GM23338 (cell line): ENCODE data around the gene THUMPD3. TPM values are rescaled to one million over a fixed set of nuclear protein-coding genes. Genes with fewer than 3 reads are reported as not detected.
A peak's percentile ranks its signal among the peaks of the same experiment; 100 is the strongest.

Experiments
- ATAC-seq: fragments of 200-7000 bp; cut with Tn5 transposase; 3 replicates; pipeline ENCODE4 v1.9.1; 2020
- DNase-seq: peaks from one replicate; pipeline ENCODE4 v3.0.0-alpha.2; 2015; ENCODE audit warnings: low spot score
- H2AFZ ChIP-seq: fragments of 200-600 bp; sonication (generic); 2 replicates; pipeline ENCODE4 v1.8.0; 2016; ENCODE audit warnings: antibody characterized with exemption, mild to moderate bottlenecking, moderate library complexity
- H3F3A ChIP-seq: fragments of 200-600 bp; sonication (generic); replicated peaks from 2 replicates; pipeline ENCODE4 v1.8.0; 2017; ENCODE audit warnings: antibody characterized with exemption, mixed run types, low read depth
- H3K27ac ChIP-seq: fragments of 200-600 bp; sonication (generic); 2 replicates; pipeline ENCODE4 v1.6.1; 2016; ENCODE audit warnings: low read depth
- H3K27me3 ChIP-seq: fragments of 200-600 bp; sonication (generic); 2 replicates; pipeline ENCODE4 v1.8.0; 2016; ENCODE audit warnings: mild to moderate bottlenecking, mixed run types, moderate library complexity; ENCODE audit not compliant: insufficient read depth
- H3K36me3 ChIP-seq: fragments of 200-600 bp; sonication (generic); 2 replicates; pipeline ENCODE4 v1.8.0; 2016; ENCODE audit warnings: mild to moderate bottlenecking; ENCODE audit not compliant: insufficient read depth
- H3K4me1 ChIP-seq: fragments of 200-600 bp; sonication (generic); 2 replicates; pipeline ENCODE4 v1.8.0; 2016; ENCODE audit warnings: mild to moderate bottlenecking, moderate library complexity; ENCODE audit not compliant: insufficient read depth
- H3K4me2 ChIP-seq: fragments of 200-600 bp; sonication (generic); 2 replicates; pipeline ENCODE4 v1.7.1; 2017; ENCODE audit warnings: mixed run types
- H3K4me3 ChIP-seq: fragments of 200-600 bp; sonication (generic); 2 replicates; pipeline ENCODE4 v1.6.1; 2016; ENCODE audit warnings: mixed run types
- H3K79me2 ChIP-seq: fragments of 200-600 bp; sonication (generic); replicated peaks from 2 replicates; pipeline ENCODE4 v1.8.0; 2017; ENCODE audit warnings: mild to moderate bottlenecking; ENCODE audit not compliant: insufficient read depth
- H3K9me2 ChIP-seq: fragments of 200-600 bp; sonication (generic); 2 replicates; pipeline ENCODE4 v1.8.0; 2017; ENCODE audit not compliant: insufficient read depth
- H4K20me1 ChIP-seq: fragments of 200-600 bp; sonication (generic); replicated peaks from 2 replicates; pipeline ENCODE4 v1.8.0; 2017; ENCODE audit warnings: mild to moderate bottlenecking; ENCODE audit not compliant: insufficient read depth
- H3K27ac Mint-ChIP-seq: 2 replicates; pipeline ENCODE4 v1.8.0; 2020; ENCODE audit warnings: inconsistent platforms, mild to moderate bottlenecking, moderate library complexity, mixed read lengths
- H3K27me3 Mint-ChIP-seq: 3 replicates; pipeline ENCODE4 v1.8.0; 2022; ENCODE audit warnings: low read depth, mild to moderate bottlenecking, moderate library complexity, mixed read lengths, inconsistent platforms; ENCODE audit not compliant: insufficient read depth, poor library complexity
- H3K36me3 Mint-ChIP-seq: 3 replicates; pipeline ENCODE4 v1.8.0; 2021; ENCODE audit warnings: low read depth, mild to moderate bottlenecking, inconsistent platforms, moderate library complexity, mixed read lengths
- H3K4me1 Mint-ChIP-seq: 3 replicates; pipeline ENCODE4 v1.8.0; 2020; ENCODE audit warnings: mild to moderate bottlenecking, inconsistent platforms, mixed read lengths
- H3K4me3 Mint-ChIP-seq: 3 replicates; pipeline ENCODE4 v1.8.0; 2021; ENCODE audit warnings: moderate library complexity, mild to moderate bottlenecking, inconsistent platforms, mixed read lengths
- H3K9me3 Mint-ChIP-seq: 3 replicates; pipeline ENCODE4 v1.8.0; 2020; ENCODE audit warnings: moderate library complexity, mild to moderate bottlenecking, inconsistent platforms, mixed read lengths
- EZH2 ChIP-seq: fragments of 200-600 bp; sonication (generic); IDR thresholded peaks from one replicate; pipeline ENCODE4 v1.8.0; 2017; ENCODE audit warnings: antibody characterized with exemption, mild to moderate bottlenecking, low read depth; ENCODE audit not compliant: unreplicated experiment
- EZH2phosphoT487 ChIP-seq: fragments of 200-600 bp; sonication (generic); IDR thresholded peaks from one replicate; pipeline ENCODE4 v1.8.1; 2018; ENCODE audit warnings: antibody characterized with exemption; ENCODE audit not compliant: unreplicated experiment
- JUNB ChIP-seq: IDR thresholded peaks from one replicate; pipeline ENCODE4 v1.6.1; 2016; ENCODE audit warnings: antibody characterized with exemption; ENCODE audit not compliant: unreplicated experiment
- NANOG ChIP-seq: IDR thresholded peaks from 2 replicates; pipeline ENCODE4 v1.6.1; 2016; ENCODE audit warnings: antibody characterized with exemption, borderline replicate concordance
- POLR2AphosphoS5 ChIP-seq: IDR thresholded peaks from 2 replicates; pipeline ENCODE4 v1.6.1; 2016; ENCODE audit warnings: antibody characterized with exemption, low read depth
- polyA plus RNA-seq: library from polyadenylated mRNA; unstranded; fragments of >200 nt; fragmentation: Nextera tagmentation; extraction: Ambion mirVana; gene quantifications from 2 replicates; pipeline ENCODE4 v1.2.1, GENCODE V29; 2016
- total RNA-seq: library from RNA; depleted of rRNA; stranded (reverse); fragments of >200 nt; shearing (Covaris generic); gene quantifications from 2 replicates; pipeline ENCODE4 v1.2.3, GENCODE V29; 2014
- TF ChIP-seq, protein P1 (sequence below): IDR thresholded peaks from one replicate; pipeline ENCODE4 v1.6.1; 2018; ENCODE audit warnings: antibody characterized with exemption; ENCODE audit not compliant: unreplicated experiment
- TF ChIP-seq, protein P2 (sequence below): IDR thresholded peaks from 2 replicates; pipeline ENCODE4 v1.6.1; 2016; ENCODE audit warnings: antibody characterized with exemption

The THUMPD3 gene
- total and polyA plus RNA-seq, 2 experiments from 2014 or later = 30.1 to 54.1 TPM

DNA sequence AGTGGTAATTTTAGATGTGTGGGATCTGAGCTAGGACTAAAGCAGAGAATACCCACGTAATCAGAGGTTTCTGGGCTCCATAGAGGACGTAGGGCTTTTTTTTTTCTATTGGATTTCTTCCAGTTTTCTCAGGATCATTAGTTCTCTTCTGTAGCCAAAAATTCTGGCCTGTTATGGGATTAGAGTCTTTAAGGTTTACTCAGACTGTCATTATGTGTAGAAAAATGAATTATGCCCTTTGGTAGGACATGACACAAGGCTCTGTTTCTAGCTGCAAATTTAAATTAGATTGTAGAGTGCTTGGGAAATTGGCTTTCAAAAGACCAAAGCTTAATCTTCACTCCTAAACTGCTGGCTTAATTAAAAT lies 36.5 kb downstream of the THUMPD3 start (continued):
- TF ChIP-seq, protein P1, sequence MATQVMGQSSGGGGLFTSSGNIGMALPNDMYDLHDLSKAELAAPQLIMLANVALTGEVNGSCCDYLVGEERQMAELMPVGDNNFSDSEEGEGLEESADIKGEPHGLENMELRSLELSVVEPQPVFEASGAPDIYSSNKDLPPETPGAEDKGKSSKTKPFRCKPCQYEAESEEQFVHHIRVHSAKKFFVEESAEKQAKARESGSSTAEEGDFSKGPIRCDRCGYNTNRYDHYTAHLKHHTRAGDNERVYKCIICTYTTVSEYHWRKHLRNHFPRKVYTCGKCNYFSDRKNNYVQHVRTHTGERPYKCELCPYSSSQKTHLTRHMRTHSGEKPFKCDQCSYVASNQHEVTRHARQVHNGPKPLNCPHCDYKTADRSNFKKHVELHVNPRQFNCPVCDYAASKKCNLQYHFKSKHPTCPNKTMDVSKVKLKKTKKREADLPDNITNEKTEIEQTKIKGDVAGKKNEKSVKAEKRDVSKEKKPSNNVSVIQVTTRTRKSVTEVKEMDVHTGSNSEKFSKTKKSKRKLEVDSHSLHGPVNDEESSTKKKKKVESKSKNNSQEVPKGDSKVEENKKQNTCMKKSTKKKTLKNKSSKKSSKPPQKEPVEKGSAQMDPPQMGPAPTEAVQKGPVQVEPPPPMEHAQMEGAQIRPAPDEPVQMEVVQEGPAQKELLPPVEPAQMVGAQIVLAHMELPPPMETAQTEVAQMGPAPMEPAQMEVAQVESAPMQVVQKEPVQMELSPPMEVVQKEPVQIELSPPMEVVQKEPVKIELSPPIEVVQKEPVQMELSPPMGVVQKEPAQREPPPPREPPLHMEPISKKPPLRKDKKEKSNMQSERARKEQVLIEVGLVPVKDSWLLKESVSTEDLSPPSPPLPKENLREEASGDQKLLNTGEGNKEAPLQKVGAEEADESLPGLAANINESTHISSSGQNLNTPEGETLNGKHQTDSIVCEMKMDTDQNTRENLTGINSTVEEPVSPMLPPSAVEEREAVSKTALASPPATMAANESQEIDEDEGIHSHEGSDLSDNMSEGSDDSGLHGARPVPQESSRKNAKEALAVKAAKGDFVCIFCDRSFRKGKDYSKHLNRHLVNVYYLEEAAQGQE = no peak
- TF ChIP-seq EZH2 (no peak), POLR2AphosphoS5 (no peak), JUNB (no peak), EZH2phosphoT487 (no peak)

DNA sequence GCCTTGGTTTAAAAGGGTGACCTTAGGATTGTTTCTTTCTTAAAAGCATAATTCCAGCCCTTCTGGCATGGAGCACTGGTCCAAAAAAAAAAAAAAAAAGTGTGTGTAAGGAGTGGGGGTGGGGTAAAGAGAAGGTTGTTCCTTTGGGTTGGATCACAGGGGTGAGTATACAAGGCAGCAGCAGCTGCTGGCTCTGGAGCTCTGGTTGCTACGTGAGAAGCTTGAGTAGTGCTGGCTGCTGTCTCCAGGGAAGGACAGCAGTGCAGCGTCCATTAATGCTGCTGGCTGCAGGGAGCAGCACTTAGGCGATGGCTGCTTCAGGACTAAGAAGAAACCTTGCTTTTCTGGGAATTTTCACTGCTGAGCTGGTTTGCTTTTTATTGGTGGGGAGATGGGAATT lies 36.9 kb downstream of the THUMPD3 start:
- peak; percentile 32; the same call in 1 of the 2 replicates for TF ChIP-seq NANOG
- TF ChIP-seq, protein P2, sequence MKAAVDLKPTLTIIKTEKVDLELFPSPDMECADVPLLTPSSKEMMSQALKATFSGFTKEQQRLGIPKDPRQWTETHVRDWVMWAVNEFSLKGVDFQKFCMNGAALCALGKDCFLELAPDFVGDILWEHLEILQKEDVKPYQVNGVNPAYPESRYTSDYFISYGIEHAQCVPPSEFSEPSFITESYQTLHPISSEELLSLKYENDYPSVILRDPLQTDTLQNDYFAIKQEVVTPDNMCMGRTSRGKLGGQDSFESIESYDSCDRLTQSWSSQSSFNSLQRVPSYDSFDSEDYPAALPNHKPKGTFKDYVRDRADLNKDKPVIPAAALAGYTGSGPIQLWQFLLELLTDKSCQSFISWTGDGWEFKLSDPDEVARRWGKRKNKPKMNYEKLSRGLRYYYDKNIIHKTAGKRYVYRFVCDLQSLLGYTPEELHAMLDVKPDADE = no peak
- Mint-ChIP-seq H3K27ac (peak overlapping the region; percentile 85), H3K4me1 (peaks cover 47% of the 10 kb centered on the region), H3K27me3 (peaks cover 15% of the 10 kb centered on the region), H3K36me3 (peaks cover 32% of the 10 kb centered on the region), H3K9me3 (no peaks in the 10 kb centered on the region; the same call in 2 of the 3 replicates), H3K4me3 (peak overlapping the region; percentile 94)
- no peaks in the 10 kb centered on the region for H3K9me2 ChIP-seq
- H3F3A ChIP-seq = peaks cover 5% of the 10 kb centered on the region; the same call in 1 of the 2 replicates
- peak overlapping the region; percentile 90 for H3K4me2 ChIP-seq
- no peak overlapping the region for H2AFZ ChIP-seq
- no peaks in the 10 kb centered on the region for H3K27me3 ChIP-seq
- H4K20me1 ChIP-seq = peaks cover 45% of the 10 kb centered on the region
- peak; percentile 17 for ATAC-seq
- H3K27ac ChIP-seq = peak overlapping the region; percentile 98; the same call in 1 of the 2 replicates
- H3K4me1 ChIP-seq = peaks cover 56% of the 10 kb centered on the region
- H3K79me2 ChIP-seq = peaks cover 84% of the 10 kb centered on the region
- H3K36me3 ChIP-seq = peaks cover 4% of the 10 kb centered on the region; the same call in 1 of the 2 replicates
- peak overlapping the region; percentile 88 for H3K4me3 ChIP-seq
- DNase-seq = peak; percentile 88

DNA sequence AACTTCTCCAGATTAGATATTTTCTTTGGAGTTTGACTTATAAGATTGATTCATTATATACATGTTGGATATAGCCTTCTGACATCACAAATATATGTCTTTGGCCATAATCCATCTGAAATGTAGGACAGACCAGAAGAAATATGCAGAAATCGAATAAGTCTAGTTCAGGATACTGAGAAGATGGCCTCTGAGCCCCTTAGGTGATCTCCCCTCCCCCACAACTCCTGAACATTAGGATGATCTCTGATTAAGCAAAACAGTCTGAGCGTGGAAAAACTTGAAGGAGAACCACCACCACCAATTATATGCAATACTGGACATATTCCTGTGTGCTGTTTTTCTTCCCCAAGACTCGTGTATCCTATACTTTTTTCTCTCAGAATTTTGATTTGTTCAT lies 37.8 kb downstream of the THUMPD3 start:
- peak overlapping the region; percentile 88 for H3K4me3 ChIP-seq
- peak overlapping the region; percentile 94 for H3K4me3 Mint-ChIP-seq
- TF ChIP-seq, protein P1 = no peak
- TF ChIP-seq JUNB (no peak), EZH2phosphoT487 (no peak)

More for the DNA sequence above, 37.8 kb downstream of the THUMPD3 start:
- H3K9me2 ChIP-seq = no peaks in the 10 kb centered on the region
- peak overlapping the region; percentile 88 for H3K27ac Mint-ChIP-seq
- H4K20me1 ChIP-seq = peaks cover 45% of the 10 kb centered on the region
- ATAC-seq (no peak), DNase-seq (peak; percentile 62)
- H3K27me3 Mint-ChIP-seq = peaks cover 14% of the 10 kb centered on the region
- H3K4me1 ChIP-seq = peaks cover 56% of the 10 kb centered on the region
- peaks cover 24% of the 10 kb centered on the region for H3K36me3 Mint-ChIP-seq
- no peaks in the 10 kb centered on the region for H3K27me3 ChIP-seq
- peaks cover 84% of the 10 kb centered on the region for H3K79me2 ChIP-seq
- H3K36me3 ChIP-seq = no peaks in the 10 kb centered on the region
- no peak overlapping the region for H2AFZ ChIP-seq
- no peaks in the 10 kb centered on the region; the same call in 2 of the 3 replicates for H3K9me3 Mint-ChIP-seq
- peak overlapping the region; percentile 82; the same call in 1 of the 2 replicates for H3K27ac ChIP-seq
- H3F3A ChIP-seq = 0 out of 2 replicates have a peak, but pooled peaks cover 5% of the 10 kb centered on the region
- peak overlapping the region; percentile 90 for H3K4me2 ChIP-seq
- H3K4me1 Mint-ChIP-seq = peaks cover 47% of the 10 kb centered on the region
